ENCODE measurements around the gene SHC2.

DNA sequence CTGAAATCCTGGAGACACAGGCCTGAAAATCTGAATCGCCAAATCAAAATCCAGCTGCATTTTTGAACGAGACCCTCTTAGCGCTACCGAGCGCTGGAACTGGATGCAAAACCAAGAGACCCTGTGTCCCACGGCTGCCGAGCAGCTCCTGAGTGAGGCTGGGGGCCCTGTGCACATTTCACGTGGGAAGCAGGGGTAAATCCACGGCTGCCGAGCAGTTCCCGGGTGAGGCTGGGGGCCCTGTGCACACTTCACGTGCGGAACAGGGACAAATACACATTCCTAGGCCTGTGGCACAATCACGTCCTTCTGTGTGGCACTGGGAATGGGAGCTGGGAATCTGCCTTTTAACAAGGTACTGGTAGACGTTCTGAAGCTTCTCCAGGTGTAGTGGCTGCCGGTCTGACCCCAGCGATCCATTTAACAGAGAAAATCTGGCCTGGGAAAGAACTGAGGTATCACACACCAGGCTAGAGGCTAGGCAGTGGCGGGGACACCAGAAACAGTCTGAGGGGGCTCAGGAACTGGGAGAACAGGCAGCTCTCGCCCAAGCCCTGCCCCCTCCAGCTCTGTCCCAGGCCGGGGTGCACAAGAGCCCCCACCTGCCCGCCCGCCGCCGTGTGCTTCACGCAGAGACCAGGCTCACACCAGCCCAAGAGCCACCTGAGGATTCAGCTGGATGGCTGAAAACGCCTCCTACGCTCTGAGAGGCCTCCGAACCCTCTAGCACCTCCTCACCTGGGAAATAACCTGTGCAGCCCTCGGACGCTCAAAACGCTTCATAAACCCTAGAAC lies 40.9 kb downstream of the SHC2 start:
- TF ChIP-seq POLR2A (IDR thresholded peaks at IDR 0.05; ENCODE audit: control extremely low read depth in 1 of 2, low read depth in 2 of 2, low read length in 2 of 2) (no peak), RAD21 (IDR thresholded peaks at IDR 0.05 in 1 of 2, conservative IDR thresholded peaks at IDR 0.05 in 1 of 2; ENCODE audit: low read depth in 2 of 2, low read length in 2 of 2) (no peak), POLR2AphosphoS5 (IDR thresholded peaks at IDR 0.05; ENCODE audit: low read depth, low read length) (no peak), SRF (IDR thresholded peaks at IDR 0.05; ENCODE audit: low read depth, low read length) (no peak), RNF2 (IDR thresholded peaks at IDR 0.05; ENCODE audit: borderline replicate concordance, low read depth, low read length, missing control alignments, poor library complexity, severe bottlenecking) (no peak), HDAC2 (IDR thresholded peaks at IDR 0.05; ENCODE audit: borderline replicate concordance in 1 of 2, low read depth in 2 of 2, low read length in 2 of 2) (no peak), CHD1 (IDR thresholded peaks at IDR 0.05; ENCODE audit: low read depth, low read length) (no peak), TCF12 (IDR thresholded peaks at IDR 0.05; ENCODE audit: low read depth, low read length) (no peak)
- TF ChIP-seq, protein P1, sequence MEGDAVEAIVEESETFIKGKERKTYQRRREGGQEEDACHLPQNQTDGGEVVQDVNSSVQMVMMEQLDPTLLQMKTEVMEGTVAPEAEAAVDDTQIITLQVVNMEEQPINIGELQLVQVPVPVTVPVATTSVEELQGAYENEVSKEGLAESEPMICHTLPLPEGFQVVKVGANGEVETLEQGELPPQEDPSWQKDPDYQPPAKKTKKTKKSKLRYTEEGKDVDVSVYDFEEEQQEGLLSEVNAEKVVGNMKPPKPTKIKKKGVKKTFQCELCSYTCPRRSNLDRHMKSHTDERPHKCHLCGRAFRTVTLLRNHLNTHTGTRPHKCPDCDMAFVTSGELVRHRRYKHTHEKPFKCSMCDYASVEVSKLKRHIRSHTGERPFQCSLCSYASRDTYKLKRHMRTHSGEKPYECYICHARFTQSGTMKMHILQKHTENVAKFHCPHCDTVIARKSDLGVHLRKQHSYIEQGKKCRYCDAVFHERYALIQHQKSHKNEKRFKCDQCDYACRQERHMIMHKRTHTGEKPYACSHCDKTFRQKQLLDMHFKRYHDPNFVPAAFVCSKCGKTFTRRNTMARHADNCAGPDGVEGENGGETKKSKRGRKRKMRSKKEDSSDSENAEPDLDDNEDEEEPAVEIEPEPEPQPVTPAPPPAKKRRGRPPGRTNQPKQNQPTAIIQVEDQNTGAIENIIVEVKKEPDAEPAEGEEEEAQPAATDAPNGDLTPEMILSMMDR (IDR thresholded peaks at IDR 0.05; ENCODE audit: control extremely low read depth in 1 of 3, insufficient read depth in 1 of 3, low read depth in 1 of 3, low read length in 3 of 3) = no peak

All from H1 (cell line).